Brain pericyte (primary cell): ENCODE results near the gene EHMT1.

Experiments used
- DNase-seq: peaks from one replicate; pipeline ENCODE4 v3.0.0-alpha.2; 2012; ENCODE audit warnings: low read depth, low spot score

Gene EHMT1

DNA sequence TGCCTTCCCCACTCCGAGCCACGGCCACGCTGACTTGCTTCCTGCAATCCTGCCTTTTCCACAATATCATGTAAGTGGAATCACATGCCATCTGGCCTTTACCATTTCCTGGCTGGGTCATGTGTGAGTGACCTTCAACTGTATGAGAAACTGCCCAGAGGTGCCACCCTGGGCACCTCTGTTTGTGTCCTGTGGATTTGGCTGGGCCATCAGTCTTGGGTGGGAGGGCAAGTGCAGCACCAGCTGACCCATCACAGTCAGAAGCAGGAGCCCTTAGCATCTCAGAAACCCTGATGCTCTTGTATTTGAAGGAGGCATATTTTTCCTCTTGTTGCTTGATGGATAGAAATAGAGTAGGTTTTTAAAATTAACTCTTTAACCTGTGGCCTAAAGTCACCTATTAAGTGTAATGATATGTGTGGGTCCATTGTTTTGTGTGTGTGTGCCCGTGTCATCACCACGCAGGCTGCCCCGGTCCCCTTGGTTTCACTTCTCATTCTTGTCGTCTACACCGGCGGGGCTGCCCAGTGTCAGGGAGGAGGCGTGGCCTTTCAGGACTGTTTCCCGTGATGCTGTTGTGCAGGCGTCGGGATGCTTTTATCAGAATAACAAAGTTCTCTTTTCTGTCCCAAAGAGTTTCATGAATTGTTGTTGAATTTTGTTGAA is 206.7 kb downstream of the EHMT1 start:
- no peak for DNase-seq

- DNase-seq, result no peak
Observed at GRCh38 chr9:137827908-137828526, 209.2 kb downstream of the EHMT1 start.

DNA sequence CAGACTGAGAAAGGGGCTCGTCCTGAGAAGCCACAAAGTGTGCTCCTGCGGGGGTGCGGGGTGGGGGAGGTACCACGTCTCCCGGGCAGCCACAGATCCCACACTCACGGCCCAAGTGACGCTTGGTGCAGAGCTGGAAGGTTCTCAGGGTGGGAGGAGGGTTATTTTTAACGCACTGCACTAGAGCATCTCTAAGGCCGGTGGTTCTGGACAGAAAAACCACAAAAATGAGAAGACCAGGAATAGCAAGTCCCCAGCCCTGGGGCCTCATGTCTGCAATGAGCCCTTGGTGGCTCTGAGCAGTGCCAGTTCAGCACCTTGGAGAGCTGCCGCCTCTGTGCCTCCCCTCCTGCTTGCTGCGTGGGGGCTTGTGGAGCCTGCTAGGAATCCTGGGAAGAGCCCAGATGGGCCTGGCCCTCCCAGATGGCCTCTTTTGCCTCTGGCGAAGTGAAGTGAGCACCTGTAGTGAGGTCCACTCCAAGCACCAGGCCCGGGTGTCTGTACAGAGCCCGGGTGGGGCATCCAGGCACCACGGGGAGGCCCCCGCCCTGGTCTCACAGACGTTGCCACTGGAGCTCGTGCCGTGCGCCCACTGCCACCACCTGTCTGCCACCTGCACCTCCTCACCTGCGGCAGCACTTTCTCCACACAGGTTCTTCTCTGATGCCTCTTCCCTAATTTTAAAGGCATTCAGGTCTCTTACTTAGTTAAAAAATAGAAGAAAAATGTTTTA is 209.9 kb downstream of the EHMT1 start:
- no peak for DNase-seq

GRCh38 chr9:137829260-137829996 is 210.6 kb downstream of the EHMT1 start:
- DNase-seq, result no peak

GRCh38 chr9:137832191-137832700 is 213.4 kb downstream of the EHMT1 start:
- no peak for DNase-seq

DNA sequence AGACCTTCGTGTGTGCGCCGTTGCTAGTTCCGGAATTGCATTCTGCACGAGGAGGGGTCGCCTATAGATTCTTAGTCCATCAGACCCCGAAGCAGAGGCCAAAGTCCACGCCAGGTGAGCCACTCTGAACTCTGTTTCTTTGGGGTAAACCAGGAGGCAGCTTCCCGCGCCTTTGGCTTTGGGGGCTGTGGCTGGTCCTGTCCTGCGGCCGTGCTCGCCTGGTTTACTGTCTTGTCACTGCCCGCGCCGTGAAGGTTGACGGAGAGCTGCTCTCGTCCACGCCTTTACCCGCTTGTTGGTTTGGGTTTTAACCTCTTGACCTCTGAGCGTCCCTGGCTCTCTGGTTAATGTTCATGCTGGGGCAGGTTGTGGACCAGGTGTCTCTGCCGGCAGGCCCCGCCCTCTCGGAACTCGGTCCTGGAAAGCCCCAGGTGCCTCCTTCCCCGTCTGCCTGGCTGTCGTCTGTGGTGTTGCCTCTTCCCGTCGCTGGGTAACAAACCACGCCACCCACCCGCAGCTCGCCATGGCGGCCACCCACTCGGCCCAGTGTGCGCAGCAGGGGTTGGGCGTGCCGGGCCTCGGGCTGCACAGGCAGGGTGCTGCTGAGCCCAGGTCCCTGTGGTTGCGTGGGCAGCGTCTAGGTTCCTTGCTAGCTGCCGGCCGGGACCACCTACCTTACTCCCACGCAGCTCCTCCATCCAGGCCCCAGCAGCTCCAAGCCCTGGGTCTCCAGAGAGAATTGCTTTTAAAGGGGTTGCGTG is 214.2 kb downstream of the EHMT1 start:
- no peak for DNase-seq

GRCh38 chr9:137833721-137834613 is 215.2 kb downstream of the EHMT1 start:
- DNase-seq, result no peak

- DNase-seq, result no peak
Observed at GRCh38 chr9:137834846-137835546, 216.2 kb downstream of the EHMT1 start.

GRCh38 chr9:137836151-137836830 is 217.5 kb downstream of the EHMT1 start:
- no peak for DNase-seq

DNA sequence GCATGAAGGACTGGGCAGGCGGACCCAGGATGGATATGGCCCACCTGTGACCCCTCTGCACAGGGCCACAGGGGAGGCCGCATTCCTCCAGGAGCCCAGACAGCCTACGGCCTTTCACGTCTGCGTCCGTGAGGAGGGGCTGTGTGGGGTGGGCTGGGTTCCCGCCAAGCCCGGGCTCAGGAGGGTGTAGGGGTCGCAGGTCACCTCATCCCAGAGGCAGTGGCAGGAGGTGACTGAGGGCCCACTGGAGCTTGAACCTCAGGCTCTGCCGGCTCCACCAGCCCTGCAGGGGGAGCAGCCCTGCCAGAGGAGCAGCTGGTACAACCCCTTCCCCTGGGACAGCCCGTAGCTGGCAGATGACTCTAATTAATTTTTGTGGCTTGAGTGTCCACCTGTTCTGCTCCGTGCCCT is 218.0 kb downstream of the EHMT1 start:
- no peak for DNase-seq

DNA sequence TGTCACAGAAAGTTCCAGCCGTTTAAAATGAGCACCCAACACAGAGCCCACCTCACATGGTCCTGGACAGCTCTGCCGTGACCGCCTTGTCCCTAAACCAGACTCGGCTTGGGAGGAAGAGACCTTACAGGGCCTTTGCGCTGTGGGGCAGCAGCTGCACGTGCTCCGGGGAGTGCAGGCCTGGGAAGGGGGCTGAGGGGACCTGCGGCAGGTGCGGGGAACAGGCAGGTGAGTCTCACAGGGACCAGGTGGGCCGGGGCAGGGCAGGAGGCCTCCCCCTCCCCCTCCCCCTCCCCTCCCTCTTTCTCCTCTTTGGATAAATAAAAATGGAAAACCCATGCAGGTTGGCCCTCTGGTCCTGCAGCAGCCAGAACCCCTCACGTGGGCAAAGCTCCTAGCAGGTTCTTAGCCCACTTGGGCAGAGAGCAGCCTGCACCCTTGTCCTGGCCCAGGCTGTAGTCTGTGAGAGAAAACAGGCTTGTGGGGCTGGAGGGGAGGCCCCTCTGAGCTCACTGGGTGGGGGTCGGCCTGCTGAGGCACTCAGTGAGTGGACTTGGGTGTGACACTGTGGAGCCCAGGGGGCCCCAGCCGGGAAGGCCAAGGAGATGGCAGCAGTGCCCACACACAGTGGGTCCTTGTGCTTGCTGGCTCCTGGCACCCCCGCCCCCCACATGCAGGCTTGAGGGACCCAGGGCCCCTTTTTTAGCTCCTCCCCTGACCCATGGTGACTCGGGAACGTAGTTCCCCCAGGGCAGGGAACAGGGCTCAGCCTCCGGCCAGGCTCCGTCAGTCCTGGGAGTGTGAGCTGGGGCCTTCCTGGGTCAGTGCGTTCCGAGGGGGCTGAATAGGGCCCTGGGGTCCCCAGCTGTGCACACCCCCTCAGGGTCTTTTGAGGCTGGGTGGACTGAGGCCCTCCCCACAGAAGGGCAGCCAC is 218.8 kb downstream of the EHMT1 start:
- no peak for DNase-seq

- no peak for DNase-seq
Observed at GRCh38 chr9:137838576-137838975, 219.8 kb downstream of the EHMT1 start.

GRCh38 chr9:137843355-137843754 is 224.6 kb downstream of the EHMT1 start:
- DNase-seq, result no peak

DNA sequence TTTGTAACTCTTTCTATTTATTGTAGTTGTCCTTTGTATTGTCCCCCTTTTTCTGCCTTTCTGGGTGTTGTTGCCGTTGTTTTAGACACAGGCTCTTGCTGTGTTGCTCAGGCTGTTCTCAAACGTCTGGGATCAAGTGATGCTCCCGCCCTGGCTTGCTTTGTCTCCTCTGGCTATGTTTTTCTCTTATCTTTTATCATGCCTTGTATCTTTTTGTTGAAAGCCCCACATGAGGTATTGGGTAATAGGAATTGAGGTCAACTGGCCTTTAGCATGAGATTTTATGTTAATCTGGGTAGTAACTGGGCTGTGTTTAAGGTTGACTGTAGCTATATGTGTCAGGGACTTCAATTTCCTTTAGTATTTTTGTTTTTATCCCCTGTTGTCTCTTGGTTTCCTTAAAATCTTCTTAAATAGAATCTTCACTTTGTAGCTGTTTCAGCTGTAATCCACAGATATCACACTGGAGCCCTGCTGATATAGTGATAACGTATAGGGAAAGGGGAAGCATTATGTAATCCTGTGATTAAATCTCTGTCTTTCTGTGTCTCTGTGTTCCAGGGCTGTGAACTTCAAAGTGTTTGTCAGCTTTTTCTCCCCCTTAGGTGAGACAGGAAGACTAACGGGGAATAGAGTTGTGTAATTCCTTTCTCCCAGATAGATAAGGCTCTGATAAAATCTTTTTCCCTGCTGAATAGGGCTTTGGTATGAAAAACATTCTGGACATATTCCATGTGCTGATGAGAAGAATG is 232.9 kb downstream of the EHMT1 start:
- no peak for DNase-seq

GRCh38 chr9:137853392-137853995 is 234.7 kb downstream of the EHMT1 start:
- no peak for DNase-seq

GRCh38 chr9:137860361-137860760 is 241.6 kb downstream of the EHMT1 start:
- DNase-seq, result no peak
